Right lobe of liver (tissue), 6 donors: ENCODE measurements around the gene DHX30. TPM values are rescaled to one million over a fixed set of nuclear protein-coding genes. Genes with fewer than 3 reads are reported as not detected.

ENCODE experiments used
- ATAC-seq, 4 donors: fragments of 200-7000 bp; cut with Tn5 transposase; one replicate each; pipeline ENCODE4 v1.9.1; 2020; ENCODE audit warnings: mild to moderate bottlenecking in 4 of 4, moderate library complexity in 4 of 4
- DNase-seq, 3 donors: peaks; one replicate each; pipeline ENCODE4 v3.0.0-alpha.2; 2020
- H3K27ac ChIP-seq, 3 donors: fragments of 200-600 bp; one replicate each; pipeline ENCODE4 v1.8.0; 2022
- H3K27me3 ChIP-seq, 2 donors: fragments of 200-600 bp; one replicate each; pipeline ENCODE4 v1.8.0; 2022
- H3K36me3 ChIP-seq, 4 donors: fragments of 200-600 bp; sonication (generic) in 1 of 4; one replicate each; pipeline versions ENCODE4 v1.5.1 to v1.8.0; 2017 to 2022; ENCODE audit warnings: control low read depth in 1 of 4
- H3K4me1 ChIP-seq, 4 donors: fragments of 200-600 bp; sonication (generic) in 1 of 4; one replicate each; pipeline versions ENCODE4 v1.5.1 to v1.8.0; 2017 to 2022; ENCODE audit warnings: control low read depth in 1 of 4
- H3K4me3 ChIP-seq, 3 donors: fragments of 200-600 bp; one replicate each; pipeline ENCODE4 v1.8.0; 2022
- H3K9me3 ChIP-seq, 4 donors: fragments of 200-600 bp; sonication (generic) in 1 of 4; one replicate each; pipeline versions ENCODE4 v1.5.1 to v1.8.0; 2017 to 2022; ENCODE audit warnings: control low read depth in 1 of 4
- CTCF ChIP-seq, 4 donors: fragments of 200-600 bp in 3 of 4; fragments of 450-650 bp in 1 of 4; IDR thresholded peaks; one replicate each; pipeline versions ENCODE4 v1.5.1 to v1.8.0; 2016 to 2022; ENCODE audit warnings: antibody characterized with exemption in 4 of 4, mild to moderate bottlenecking in 2 of 4
- POLR2A ChIP-seq: fragments of 450-650 bp; IDR thresholded peaks from one replicate; pipeline ENCODE4 v1.6.1; 2017; ENCODE audit warnings: antibody characterized with exemption, mild to moderate bottlenecking
- WGBS: methylation state at CpG from one replicate; pipeline ENCODE4 v1.1.6; 2018; ENCODE audit warnings: low coverage, low lambda C conversion rate; ENCODE audit not compliant: insufficient coverage; ENCODE audit errors: missing lambda C conversion rate; 5-methylcytosine and 5-hydroxymethylcytosine counted together
- intact Hi-C, 2 donors: fragments of 100-400 bp; cut with DNase I; formaldehyde crosslinking; loops; one replicate each; pipeline versions ENCODE4 v1.11.2 to v1.14.1; 2022
- total RNA-seq, 6 experiments: library from RNA; depleted of rRNA in 2 of 6; stranded (reverse); fragments of >200 nt in 2 of 6; fragmentation: NEBNext Ultra II Directional in 3 of 6; extraction: Animal tissue kit (Norgen Biotek cat#: 25700) in 3 of 6; gene quantifications; one replicate each; pipeline versions ENCODE4 v1.1.0 to v1.2.4, GENCODE V29; 2016 to 2023
- donor health status: DM: no; HTN: yes; CAD: no.
- donor health status: DM: no; HTN: no; CAD: no.
- donor health status: DM: no; HTN: no; CAD: no.
- donor health status: DM: no; HTN: yes; CAD: no.
- donor health status: DM: no; HTN: yes; CAD: no.

DHX30 gene
- total RNA-seq, 6 experiments from 2014 or later: 20.1 to 40.9 (median 28.7) TPM

GRCh38 chr3:47888986-47889757 is 86.2 kb downstream of the DHX30 start:
- no peak for DNase-seq
- Histone ChIP-seq H3K27me3 (no peaks in the 10 kb centered on the region), H3K9me3 (no peaks in the 10 kb centered on the region), H3K4me3 (no peak overlapping the region), H3K27ac (no peak overlapping the region), H3K36me3 (peaks cover 0 to 20% (median 0%) of the 10 kb centered on the region in 4 donors), H3K4me1 (no peaks in the 10 kb centered on the region)
- no peak for TF ChIP-seq POLR2A
- TF ChIP-seq CTCF (IDR thresholded peaks at IDR 0.05): no peak
- ATAC-seq: no peak
- 77% methylated on average over 4 of the region's 4 CpGs for WGBS
- intact Hi-C loops: no loop called here

GRCh38 chr3:47890126-47890827 is 87.3 kb downstream of the DHX30 start:
- H3K4me1 ChIP-seq: no peaks in the 10 kb centered on the region
- no peaks in the 10 kb centered on the region for H3K9me3 ChIP-seq
- H3K27me3 ChIP-seq: no peaks in the 10 kb centered on the region
- ATAC-seq (no peak), DNase-seq (no peak)
- peaks cover 0 to 19% (median 0%) of the 10 kb centered on the region in 4 donors for H3K36me3 ChIP-seq
- 75% methylated on average over 3 of the region's 3 CpGs for WGBS
- no peak overlapping the region for H3K27ac ChIP-seq
- no peak for TF ChIP-seq POLR2A
- no peak for TF ChIP-seq CTCF (IDR thresholded peaks at IDR 0.05)
- intact Hi-C loops: no loop called here
- no peak overlapping the region for H3K4me3 ChIP-seq

GRCh38 chr3:47890828-47891612 is 88.1 kb downstream of the DHX30 start:
- H3K4me3 ChIP-seq: no peak overlapping the region
- DNase-seq (no peak), ATAC-seq (peak in 2 of 4 donors; percentile 24 to 47)
- no peak overlapping the region for H3K27ac ChIP-seq
- TF ChIP-seq POLR2A (no peak), CTCF (IDR thresholded peaks at IDR 0.05) (no peak)
- H3K4me1 ChIP-seq: no peaks in the 10 kb centered on the region
- peaks cover 0 to 19% (median 0%) of the 10 kb centered on the region in 4 donors for H3K36me3 ChIP-seq
- 70% methylated on average over 6 of the region's 10 CpGs for WGBS
- no peaks in the 10 kb centered on the region for H3K9me3 ChIP-seq
- no peaks in the 10 kb centered on the region for H3K27me3 ChIP-seq
- intact Hi-C loops: no loop called here

- ATAC-seq (no peak), DNase-seq (no peak)
- Histone ChIP-seq H3K27me3 (no peaks in the 10 kb centered on the region), H3K4me3 (no peak overlapping the region), H3K36me3 (peaks cover 0 to 19% (median 0%) of the 10 kb centered on the region in 4 donors), H3K9me3 (no peaks in the 10 kb centered on the region), H3K27ac (no peak overlapping the region), H3K4me1 (no peaks in the 10 kb centered on the region)
- TF ChIP-seq POLR2A: no peak
- TF ChIP-seq CTCF (IDR thresholded peaks at IDR 0.05): no peak
- 80% methylated on average over 1 of the region's 3 CpGs for WGBS
- intact Hi-C loops: no loop called here
Measured at GRCh38 chr3:47891613-47892005, 88.7 kb downstream of the DHX30 start.
